Uterine smooth muscle cell (primary cell): Measurements from ENCODE around the gene RBX1. TPM values are rescaled to one million over a fixed set of nuclear protein-coding genes. Genes with fewer than 3 reads are reported as not detected.

ENCODE experiments used
- total RNA-seq: library from RNA; depleted of rRNA; stranded (reverse); fragments of >200 nt; gene quantifications from 2 replicates; pipeline ENCODE4 v1.2.3, GENCODE V29; 2014

RBX1 gene
- total RNA-seq, result 64.6 and 87.8 TPM in 2 replicates

DNA sequence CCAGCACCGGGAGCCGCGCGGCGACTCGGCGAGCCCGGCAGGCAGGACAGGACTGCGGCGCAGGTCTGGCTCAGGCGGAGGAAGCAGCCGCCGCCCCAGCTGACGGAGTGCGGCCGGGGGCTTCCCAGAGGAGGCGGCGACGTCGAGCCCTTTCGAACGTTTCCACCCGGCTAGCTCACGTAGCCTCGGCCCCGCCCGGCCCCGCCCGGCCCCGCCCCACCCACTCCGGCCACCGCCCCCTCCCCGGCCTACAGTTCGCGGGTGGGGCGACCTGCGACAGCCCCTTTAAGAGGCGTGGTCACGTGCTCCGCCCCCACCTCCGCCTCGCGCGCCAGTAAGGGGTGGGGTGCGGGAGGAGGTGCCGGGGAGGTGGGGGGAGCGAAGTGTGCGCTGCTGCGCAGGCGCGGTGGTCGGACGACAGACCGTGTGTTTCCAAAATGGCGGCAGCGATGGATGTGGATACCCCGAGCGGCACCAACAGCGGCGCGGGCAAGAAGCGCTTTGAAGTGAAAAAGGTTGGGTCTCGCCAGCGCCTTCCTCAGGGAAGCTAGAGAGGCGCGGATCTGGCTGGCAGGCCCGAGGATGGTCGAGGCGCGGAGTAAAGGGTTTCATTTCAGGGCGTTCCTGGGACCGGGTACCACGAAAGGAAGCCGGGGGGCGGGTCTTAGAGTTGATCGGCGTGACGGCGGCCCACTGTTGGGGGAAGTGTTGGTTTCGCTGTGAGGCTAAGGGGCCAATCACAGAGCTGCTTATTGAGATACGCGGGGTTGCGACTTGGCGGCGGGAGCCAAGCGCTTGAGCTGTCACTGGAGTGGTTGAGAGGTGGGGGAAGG is at the start of gene RBX1:
RBX1 (plus strand) TSS at position 417 of the 833 bp plus-strand sequence; CDS start at position 438, 21 bp downstream.

Other genes starting within 250 kb of the RBX1 start
- 16.5 and 21.8 TPM in 2 replicates for gene SLC25A17, start 132.0 kb upstream of the RBX1 start, total RNA-seq
- 213 and 321 TPM in 2 replicates for gene ST13, start 94.7 kb upstream of the RBX1 start, total RNA-seq
- gene XPNPEP3, start 94.2 kb upstream of the RBX1 start, total RNA-seq, result 7.4 and 9.5 TPM in 2 replicates
- gene DNAJB7, start 89.3 kb upstream of the RBX1 start, total RNA-seq, result not detected in 2 replicates
- gene EP300, start 141.2 kb downstream of the RBX1 start, total RNA-seq, result 35.2 and 36.9 TPM in 2 replicates